Inferior parietal cortex (tissue), 1 donor: Measurements from ENCODE around the gene SLC10A7.

Experiments used
- DNase-seq: peaks from one replicate; pipeline ENCODE4 v3.0.0-alpha.2; 2016; ENCODE audit errors: extremely low spot score

The SLC10A7 gene

DNA sequence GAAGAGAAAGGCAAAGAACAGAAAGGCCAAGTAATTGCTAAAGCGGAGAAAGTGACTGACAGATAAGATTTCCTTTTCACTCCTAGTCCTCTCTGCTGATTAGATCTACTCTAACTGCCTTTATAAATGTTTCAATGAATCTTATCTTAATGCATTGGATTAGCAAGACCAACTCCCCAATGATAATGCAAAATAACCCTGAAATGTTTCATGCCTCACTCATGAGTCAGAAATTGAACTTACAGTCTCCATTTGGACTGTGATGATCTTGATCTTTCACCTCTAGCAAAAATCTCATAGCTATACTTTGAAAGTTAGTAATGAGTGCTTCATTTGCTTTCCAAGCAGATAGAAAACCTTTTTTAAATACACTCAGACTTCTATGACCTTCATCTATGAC is 26.5 kb downstream of the SLC10A7 start:
- no peak for DNase-seq

- DNase-seq = no peak
Observed at GRCh38 chr4:146494143-146494542, 27.6 kb downstream of the SLC10A7 start.

GRCh38 chr4:146490106-146490505 is 31.6 kb downstream of the SLC10A7 start:
- no peak for DNase-seq

DNA sequence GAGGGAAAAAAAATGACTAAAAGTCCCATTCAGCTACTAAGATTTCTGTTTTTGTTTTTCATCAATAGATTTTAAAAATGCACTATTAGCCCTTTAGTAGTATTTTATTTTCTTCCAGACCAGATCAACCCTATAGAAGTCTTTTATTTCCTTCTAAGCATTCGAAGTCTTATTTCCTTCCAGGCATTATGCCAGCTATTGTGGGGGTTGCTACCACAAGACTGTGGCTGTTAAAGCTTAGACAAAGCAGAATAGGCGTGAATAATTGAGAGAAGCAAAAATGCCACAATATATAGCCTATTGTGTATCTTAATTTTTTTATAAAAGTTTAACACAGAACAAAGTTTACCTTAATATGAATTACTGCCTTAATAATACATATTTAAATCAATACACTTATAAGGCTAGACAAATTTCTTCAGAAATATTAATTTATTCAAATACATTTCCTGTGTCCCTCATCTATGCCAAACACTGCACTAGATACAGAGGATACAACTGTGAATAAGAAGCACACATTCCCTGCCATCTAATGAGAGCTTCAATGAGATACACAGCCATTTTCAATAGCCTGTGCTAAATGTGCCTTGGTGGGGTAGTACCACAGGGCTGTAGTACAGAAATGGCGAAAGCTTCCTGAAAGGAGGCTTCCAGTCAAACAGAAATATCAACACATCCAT is 33.1 kb downstream of the SLC10A7 start:
- no peak for DNase-seq

DNA sequence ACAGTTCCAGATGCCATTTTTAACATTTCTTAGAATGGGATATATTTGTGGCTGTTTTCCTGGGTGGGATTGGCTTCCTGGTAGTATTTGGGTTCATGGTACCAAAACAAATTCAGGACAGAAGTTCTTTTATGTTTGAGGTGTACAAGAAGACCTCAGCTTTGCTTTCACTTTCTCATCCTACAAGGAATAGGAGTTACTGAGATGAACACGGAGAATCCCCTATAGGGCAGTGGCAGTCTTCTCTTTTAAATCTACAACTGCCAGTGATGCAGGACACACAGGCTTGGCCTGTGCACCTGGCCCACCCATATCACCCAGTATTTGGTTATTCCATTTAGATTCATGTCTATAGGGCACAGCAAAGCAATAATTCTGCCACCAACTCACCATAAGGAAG is 35.2 kb downstream of the SLC10A7 start:
- DNase-seq = no peak

DNA sequence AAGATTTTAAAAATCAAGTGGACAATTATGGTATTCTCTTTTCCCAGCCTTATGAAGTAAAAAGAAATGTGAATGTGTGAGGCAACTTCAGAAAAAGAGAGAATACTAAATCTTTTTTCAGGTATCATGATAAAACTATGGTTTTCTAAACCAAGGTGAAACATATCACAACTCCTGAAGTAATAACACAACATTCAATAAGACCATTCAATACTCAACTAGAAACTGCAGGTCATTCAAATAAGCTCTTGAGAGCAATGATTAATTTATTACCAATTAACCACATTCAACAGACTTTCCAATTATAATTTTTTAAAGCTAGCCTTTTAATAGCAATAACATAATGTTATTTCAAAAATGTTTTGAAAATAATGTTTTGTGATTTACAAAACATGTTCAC is 35.8 kb downstream of the SLC10A7 start:
- DNase-seq = no peak

DNA sequence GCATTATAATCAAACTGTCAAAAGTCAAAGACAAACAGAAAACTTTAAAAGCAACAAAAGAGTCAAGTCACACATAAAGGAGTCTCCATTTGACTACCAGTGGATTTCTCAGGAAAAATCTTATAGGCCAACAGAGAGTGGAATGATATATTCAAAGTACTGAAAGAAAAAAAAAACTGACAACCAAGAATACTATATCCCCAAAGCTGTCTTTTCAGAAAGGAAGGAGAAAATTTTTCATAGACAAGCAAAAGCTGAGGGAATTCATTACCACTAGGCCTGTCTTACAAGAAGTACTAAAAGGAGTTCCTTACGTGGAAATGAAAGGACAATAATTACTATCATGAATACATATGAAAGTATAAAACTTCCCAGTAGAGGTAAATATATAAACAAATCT is 39.0 kb downstream of the SLC10A7 start:
- no peak for DNase-seq

DNA sequence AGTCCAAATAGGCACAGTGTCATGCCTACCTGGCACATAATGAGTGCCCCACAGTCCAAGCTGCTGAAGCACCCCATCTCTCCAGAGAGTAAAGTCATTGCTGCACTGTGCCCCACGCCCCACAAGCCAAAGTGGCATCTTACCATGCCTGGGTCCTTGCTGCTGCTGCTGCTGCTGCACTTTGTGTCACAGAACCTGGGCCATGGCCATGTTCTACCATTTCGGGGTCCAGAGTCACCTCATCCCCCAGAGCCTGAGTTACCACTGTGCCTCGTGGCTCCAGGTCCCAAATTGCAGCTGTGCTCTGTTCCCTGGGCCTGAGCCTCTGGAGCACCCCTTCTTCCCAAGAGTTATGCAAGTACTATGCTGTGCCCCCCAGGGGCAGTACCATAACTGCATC is 40.5 kb downstream of the SLC10A7 start:
- DNase-seq = no peak

GRCh38 chr4:146478009-146478408 is 43.7 kb downstream of the SLC10A7 start:
- DNase-seq = no peak

DNA sequence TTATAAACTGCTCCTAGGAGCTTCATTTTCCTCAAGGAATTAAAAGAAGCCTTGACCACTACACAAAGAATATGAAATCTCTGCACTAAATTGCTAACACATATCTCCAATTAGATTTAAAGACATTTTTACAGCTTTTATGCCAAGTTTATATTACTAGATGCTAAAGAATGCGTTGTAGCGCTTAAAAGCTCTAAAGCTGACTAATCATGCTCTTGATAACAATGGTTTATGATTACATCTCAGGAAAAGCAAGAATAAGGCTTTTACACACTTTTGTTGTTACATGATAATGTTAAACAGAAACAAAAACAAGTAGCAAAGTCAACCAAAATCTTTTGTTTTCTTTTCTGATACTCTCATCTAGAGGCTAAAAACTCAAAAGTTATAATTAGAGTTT is 44.7 kb downstream of the SLC10A7 start:
- DNase-seq = no peak

DNA sequence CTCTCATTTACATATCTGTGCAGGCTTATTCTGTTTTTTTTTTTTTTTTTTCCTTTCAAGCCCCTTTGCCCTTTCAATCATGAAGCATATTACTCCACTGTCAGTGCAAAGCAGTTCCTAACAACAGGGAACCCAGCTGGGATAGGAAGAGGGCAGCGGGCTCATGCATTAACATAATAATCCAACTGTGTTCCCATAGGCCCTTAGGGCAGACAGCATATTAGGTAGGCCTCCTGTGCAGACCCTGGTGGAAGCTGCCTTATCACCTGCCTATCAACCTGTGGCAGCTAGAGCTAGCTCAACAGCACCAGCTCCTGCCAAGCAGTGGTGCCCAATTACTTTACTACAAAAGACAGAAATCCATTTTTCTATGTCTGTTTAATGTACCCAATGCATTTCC is 49.3 kb downstream of the SLC10A7 start:
- DNase-seq = no peak

- no peak for DNase-seq
Observed at GRCh38 chr4:146470604-146471003, 51.1 kb downstream of the SLC10A7 start.

DNA sequence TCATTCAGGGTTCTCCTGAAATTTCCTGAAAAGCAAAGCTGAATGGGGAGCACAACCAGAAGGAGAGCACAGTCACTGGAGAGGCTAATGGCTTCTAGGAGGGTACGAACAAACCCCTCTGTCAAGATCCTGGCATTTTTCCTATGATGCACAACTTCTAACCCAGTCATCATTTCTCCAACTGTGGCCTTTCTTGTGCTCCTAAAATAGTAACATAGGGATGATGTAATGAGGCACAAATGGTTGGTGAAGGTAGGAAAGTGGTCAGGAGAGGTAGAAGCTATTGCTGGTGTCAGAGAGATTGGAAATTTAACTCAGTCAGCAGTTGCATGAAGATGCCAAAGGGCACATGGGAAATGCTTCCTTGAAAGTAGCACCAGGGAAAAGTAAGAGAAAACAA is 52.7 kb downstream of the SLC10A7 start:
- DNase-seq = no peak

- DNase-seq = no peak
Observed at GRCh38 chr4:146465628-146466027, 56.1 kb downstream of the SLC10A7 start.

- no peak for DNase-seq
Observed at GRCh38 chr4:146462251-146462650, 59.5 kb downstream of the SLC10A7 start.

GRCh38 chr4:146458594-146458993 is 63.1 kb downstream of the SLC10A7 start:
- DNase-seq = no peak

- no peak for DNase-seq
Observed at GRCh38 chr4:146456681-146457080, 65.1 kb downstream of the SLC10A7 start.

GRCh38 chr4:146453181-146453807 is 68.4 kb downstream of the SLC10A7 start:
- no peak for DNase-seq

GRCh38 chr4:146450524-146450923 is 71.2 kb downstream of the SLC10A7 start:
- DNase-seq = no peak

- DNase-seq = no peak
Observed at GRCh38 chr4:146446555-146446954, 75.2 kb downstream of the SLC10A7 start.

DNA sequence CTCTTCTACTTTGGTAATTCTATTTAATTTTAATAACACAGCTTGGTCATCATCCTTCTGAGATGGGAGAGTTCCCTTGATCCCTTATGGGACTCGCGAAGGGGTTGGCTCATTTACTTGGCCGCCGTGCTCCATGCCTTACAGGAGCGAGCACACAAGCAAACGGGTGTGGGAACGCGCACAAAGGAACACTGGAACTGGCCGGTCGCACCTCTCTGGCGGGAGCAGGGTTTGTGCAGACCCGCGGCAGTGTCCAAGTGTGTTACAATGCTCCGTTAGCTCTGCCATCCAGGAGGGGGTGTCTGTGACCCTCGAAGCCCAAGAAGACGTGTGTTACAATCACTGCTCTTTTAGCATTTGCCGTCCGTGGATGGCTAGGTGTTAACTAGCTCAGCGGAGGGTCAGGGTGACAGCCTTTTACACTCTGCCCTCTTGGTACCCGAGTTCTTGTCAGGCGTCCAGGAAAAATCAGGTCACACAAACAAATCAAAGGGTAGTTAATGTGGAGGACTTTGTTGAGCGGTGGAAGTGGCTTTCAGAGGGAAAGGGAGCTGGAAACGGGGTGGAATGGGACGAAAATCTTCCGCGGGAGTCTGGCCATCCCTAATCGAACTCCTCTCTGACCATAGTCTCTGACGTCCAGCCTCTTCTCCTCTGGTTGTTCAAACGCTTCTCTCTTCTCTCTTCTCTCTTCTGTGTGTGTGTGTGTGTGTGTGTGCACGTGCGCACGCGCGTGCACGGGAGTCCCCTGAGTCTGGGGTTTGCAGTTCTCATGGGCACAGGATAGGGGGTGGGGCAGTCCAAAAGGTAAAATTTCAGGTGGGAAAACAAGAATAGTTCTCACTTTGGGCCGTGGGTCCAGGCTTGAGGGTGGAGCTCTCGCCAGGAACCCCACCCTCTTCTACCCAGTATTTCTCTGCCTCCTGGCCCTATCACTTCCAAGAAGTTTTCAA is 76.3 kb downstream of the SLC10A7 start:
- no peak for DNase-seq

- no peak for DNase-seq
Observed at GRCh38 chr4:146443525-146443924, 78.2 kb downstream of the SLC10A7 start.

- DNase-seq = no peak
Observed at GRCh38 chr4:146442801-146443200, 78.9 kb downstream of the SLC10A7 start.
